ENCODE results near the gene ANKRD11.
A peak's percentile ranks its signal among the peaks of the same experiment; 100 is the strongest.

Gene ANKRD11

GRCh38 chr16:89377453-89377848 is 112.9 kb downstream of the ANKRD11 start:
- no peak overlapping the region for H2BK120ac ChIP-seq (ENCODE audit: low read depth, low read length)
- no peak overlapping the region for H2BK12ac ChIP-seq (ENCODE audit: low read length in 2 of 2)
- no peak overlapping the region for H3K27ac ChIP-seq (ENCODE audit: low read length, poor library complexity, severe bottlenecking)
- no peak overlapping the region for H3K4me2 ChIP-seq (ENCODE audit: low read length, poor library complexity, severe bottlenecking)
- H3K4ac ChIP-seq (ENCODE audit: low read depth in 1 of 2, low read length in 2 of 2), result no peak overlapping the region
- H2AFZ ChIP-seq (ENCODE audit: low read depth, low read length), result no peak overlapping the region
- no peak overlapping the region for H2BK15ac ChIP-seq (ENCODE audit: low read depth, poor library complexity, severe bottlenecking)
- H3K18ac ChIP-seq (ENCODE audit: low read depth in 1 of 2, low read length in 2 of 2), result peak overlapping the region in 1 of 2 experiments; percentile 48
- WGBS, result 92% methylated on average over 7 of the region's 8 CpGs
- H4K8ac ChIP-seq (ENCODE audit: low read length), result no peak overlapping the region
- no peak overlapping the region for H3K4me3 ChIP-seq (ENCODE audit: insufficient read depth in 1 of 2, low read depth in 1 of 2, low read length in 2 of 2)
- no peak for DNase-seq
- H3K4me1 ChIP-seq (ENCODE audit: control insufficient read depth, insufficient read depth, low read depth, low read length), result peaks cover 33% of the 10 kb centered on the region
- H3K36me3 ChIP-seq (ENCODE audit: control insufficient read depth in 1 of 2, insufficient read depth in 2 of 2, low read depth in 1 of 2, low read length in 2 of 2), result peaks cover 0 to 4% of the 10 kb centered on the region in 2 experiments
- no peaks in the 10 kb centered on the region for H3K27me3 ChIP-seq (ENCODE audit: control insufficient read depth in 1 of 2, insufficient read depth in 1 of 2, low read length in 2 of 2)
- no peak overlapping the region for H2BK5ac ChIP-seq (ENCODE audit: low read depth, low read length, poor library complexity, severe bottlenecking)
- no peak overlapping the region for H4K91ac ChIP-seq (ENCODE audit: low read length)
- H3K79me1 ChIP-seq (replicated peaks; ENCODE audit: low read length, poor library complexity, severe bottlenecking), result peaks cover 4% of the 10 kb centered on the region
- H3K9me3 ChIP-seq (ENCODE audit: control insufficient read depth, low read length), result peaks cover 5% of the 10 kb centered on the region
- H3K14ac ChIP-seq (ENCODE audit: low read length in 2 of 2), result no peak overlapping the region
- no peak overlapping the region for H3K23ac ChIP-seq (ENCODE audit: low read length in 2 of 2)
- H2AK5ac ChIP-seq (ENCODE audit: low read length, severe bottlenecking), result no peak overlapping the region
- H3K9ac ChIP-seq (ENCODE audit: low read length), result no peak overlapping the region

GRCh38 chr16:89376812-89377452 is 113.4 kb downstream of the ANKRD11 start:
- Histone ChIP-seq H3K4me3 (ENCODE audit: insufficient read depth in 1 of 2, low read depth in 1 of 2, low read length in 2 of 2) (no peak overlapping the region), H3K27me3 (ENCODE audit: control insufficient read depth in 1 of 2, insufficient read depth in 1 of 2, low read length in 2 of 2) (no peaks in the 10 kb centered on the region), H3K79me1 (replicated peaks; ENCODE audit: low read length, poor library complexity, severe bottlenecking) (peaks cover 4% of the 10 kb centered on the region), H2BK120ac (ENCODE audit: low read depth, low read length) (no peak overlapping the region), H3K27ac (ENCODE audit: low read length, poor library complexity, severe bottlenecking) (no peak overlapping the region), H2AFZ (ENCODE audit: low read depth, low read length) (no peak overlapping the region), H3K9ac (ENCODE audit: low read length) (no peak overlapping the region), H2BK12ac (ENCODE audit: low read length in 2 of 2) (no peak overlapping the region), H2BK15ac (ENCODE audit: low read depth, poor library complexity, severe bottlenecking) (no peak overlapping the region), H4K8ac (ENCODE audit: low read length) (no peak overlapping the region), H3K4me1 (ENCODE audit: control insufficient read depth, insufficient read depth, low read depth, low read length) (peaks cover 36% of the 10 kb centered on the region), H3K23ac (ENCODE audit: low read length in 2 of 2) (no peak overlapping the region), H3K14ac (ENCODE audit: low read length in 2 of 2) (no peak overlapping the region), H3K18ac (ENCODE audit: low read depth in 1 of 2, low read length in 2 of 2) (no peak overlapping the region), H4K91ac (ENCODE audit: low read length) (no peak overlapping the region), H3K9me3 (ENCODE audit: control insufficient read depth, low read length) (peaks cover 5% of the 10 kb centered on the region), H3K4me2 (ENCODE audit: low read length, poor library complexity, severe bottlenecking) (no peak overlapping the region), H2AK5ac (ENCODE audit: low read length, severe bottlenecking) (no peak overlapping the region), H3K36me3 (ENCODE audit: control insufficient read depth in 1 of 2, insufficient read depth in 2 of 2, low read depth in 1 of 2, low read length in 2 of 2) (peaks cover 4% of the 10 kb centered on the region in 2 experiments), H2BK5ac (ENCODE audit: low read depth, low read length, poor library complexity, severe bottlenecking) (no peak overlapping the region), H3K4ac (ENCODE audit: low read depth in 1 of 2, low read length in 2 of 2) (no peak overlapping the region)
- 97% methylated on average over 8 of the region's 8 CpGs for WGBS
- DNase-seq, result no peak

- no peak overlapping the region for H3K9ac ChIP-seq (ENCODE audit: low read length)
- H3K4ac ChIP-seq (ENCODE audit: low read depth in 1 of 2, low read length in 2 of 2), result no peak overlapping the region
- H3K4me1 ChIP-seq (ENCODE audit: control insufficient read depth, insufficient read depth, low read depth, low read length), result peaks cover 39% of the 10 kb centered on the region
- H3K4me3 ChIP-seq (ENCODE audit: insufficient read depth in 1 of 2, low read depth in 1 of 2, low read length in 2 of 2), result no peak overlapping the region
- H3K23ac ChIP-seq (ENCODE audit: low read length in 2 of 2), result no peak overlapping the region
- no peak overlapping the region for H2BK5ac ChIP-seq (ENCODE audit: low read depth, low read length, poor library complexity, severe bottlenecking)
- H2BK120ac ChIP-seq (ENCODE audit: low read depth, low read length), result no peak overlapping the region
- 92% methylated on average over 10 of the region's 10 CpGs for WGBS
- no peak overlapping the region for H4K91ac ChIP-seq (ENCODE audit: low read length)
- no peak overlapping the region for H3K27ac ChIP-seq (ENCODE audit: low read length, poor library complexity, severe bottlenecking)
- no peak overlapping the region for H3K18ac ChIP-seq (ENCODE audit: low read depth in 1 of 2, low read length in 2 of 2)
- no peaks in the 10 kb centered on the region for H3K27me3 ChIP-seq (ENCODE audit: control insufficient read depth in 1 of 2, insufficient read depth in 1 of 2, low read length in 2 of 2)
- no peak for DNase-seq
- H2BK12ac ChIP-seq (ENCODE audit: low read length in 2 of 2), result no peak overlapping the region
- H2BK15ac ChIP-seq (ENCODE audit: low read depth, poor library complexity, severe bottlenecking), result no peak overlapping the region
- H3K14ac ChIP-seq (ENCODE audit: low read length in 2 of 2), result no peak overlapping the region
- H3K36me3 ChIP-seq (ENCODE audit: control insufficient read depth in 1 of 2, insufficient read depth in 2 of 2, low read depth in 1 of 2, low read length in 2 of 2), result peaks cover 12 to 14% of the 10 kb centered on the region in 2 experiments
- H3K9me3 ChIP-seq (ENCODE audit: control insufficient read depth, low read length), result peaks cover 5% of the 10 kb centered on the region
- H2AK5ac ChIP-seq (ENCODE audit: low read length, severe bottlenecking), result no peak overlapping the region
- H3K4me2 ChIP-seq (ENCODE audit: low read length, poor library complexity, severe bottlenecking), result no peak overlapping the region
- H3K79me1 ChIP-seq (replicated peaks; ENCODE audit: low read length, poor library complexity, severe bottlenecking), result peaks cover 3% of the 10 kb centered on the region
- H4K8ac ChIP-seq (ENCODE audit: low read length), result no peak overlapping the region
- no peak overlapping the region for H2AFZ ChIP-seq (ENCODE audit: low read depth, low read length)
Observed at GRCh38 chr16:89375686-89376085, 114.7 kb downstream of the ANKRD11 start.

- WGBS, result 71% methylated on average over 19 of the region's 19 CpGs
- H2BK12ac ChIP-seq (ENCODE audit: low read length in 2 of 2), result no peak overlapping the region
Observed at GRCh38 chr16:89375021-89375420, 115.3 kb downstream of the ANKRD11 start.

More at GRCh38 chr16:89375021-89375420, 115.3 kb downstream of the ANKRD11 start:
- Histone ChIP-seq H3K4me1 (ENCODE audit: control insufficient read depth, insufficient read depth, low read depth, low read length) (peaks cover 40% of the 10 kb centered on the region), H3K79me1 (replicated peaks; ENCODE audit: low read length, poor library complexity, severe bottlenecking) (peaks cover 2% of the 10 kb centered on the region), H3K27ac (ENCODE audit: low read length, poor library complexity, severe bottlenecking) (no peak overlapping the region), H2AK5ac (ENCODE audit: low read length, severe bottlenecking) (no peak overlapping the region), H4K8ac (ENCODE audit: low read length) (no peak overlapping the region), H2AFZ (ENCODE audit: low read depth, low read length) (no peak overlapping the region), H3K9ac (ENCODE audit: low read length) (no peak overlapping the region), H3K36me3 (ENCODE audit: control insufficient read depth in 1 of 2, insufficient read depth in 2 of 2, low read depth in 1 of 2, low read length in 2 of 2) (peaks cover 12 to 14% of the 10 kb centered on the region in 2 experiments), H2BK120ac (ENCODE audit: low read depth, low read length) (no peak overlapping the region), H3K18ac (ENCODE audit: low read depth in 1 of 2, low read length in 2 of 2) (no peak overlapping the region), H3K4me2 (ENCODE audit: low read length, poor library complexity, severe bottlenecking) (no peak overlapping the region), H3K14ac (ENCODE audit: low read length in 2 of 2) (peak overlapping the region in 1 of 2 experiments; percentile 55), H2BK5ac (ENCODE audit: low read depth, low read length, poor library complexity, severe bottlenecking) (no peak overlapping the region), H3K4ac (ENCODE audit: low read depth in 1 of 2, low read length in 2 of 2) (no peak overlapping the region), H4K91ac (ENCODE audit: low read length) (no peak overlapping the region), H3K23ac (ENCODE audit: low read length in 2 of 2) (peak overlapping the region in 1 of 2 experiments; percentile 57), H3K4me3 (ENCODE audit: insufficient read depth in 1 of 2, low read depth in 1 of 2, low read length in 2 of 2) (no peak overlapping the region), H3K9me3 (ENCODE audit: control insufficient read depth, low read length) (peaks cover 5% of the 10 kb centered on the region), H3K27me3 (ENCODE audit: control insufficient read depth in 1 of 2, insufficient read depth in 1 of 2, low read length in 2 of 2) (no peaks in the 10 kb centered on the region), H2BK15ac (ENCODE audit: low read depth, poor library complexity, severe bottlenecking) (no peak overlapping the region)
- DNase-seq, result peak; percentile 83

Data from mesenchymal stem cell (in vitro differentiated cells and primary cell).